GM12873 (cell line): ENCODE data around the gene TRPC1.

Experiments
- TF ChIP-seq, protein P1 (sequence below): IDR thresholded peaks from 2 replicates; pipeline ENCODE4 v1.5.1; 2012; ENCODE audit warnings: low read depth, mild to moderate bottlenecking, moderate library complexity, low read length, control low read depth; ENCODE audit not compliant: insufficient read depth; ENCODE audit errors: missing control alignments

Gene TRPC1

DNA sequence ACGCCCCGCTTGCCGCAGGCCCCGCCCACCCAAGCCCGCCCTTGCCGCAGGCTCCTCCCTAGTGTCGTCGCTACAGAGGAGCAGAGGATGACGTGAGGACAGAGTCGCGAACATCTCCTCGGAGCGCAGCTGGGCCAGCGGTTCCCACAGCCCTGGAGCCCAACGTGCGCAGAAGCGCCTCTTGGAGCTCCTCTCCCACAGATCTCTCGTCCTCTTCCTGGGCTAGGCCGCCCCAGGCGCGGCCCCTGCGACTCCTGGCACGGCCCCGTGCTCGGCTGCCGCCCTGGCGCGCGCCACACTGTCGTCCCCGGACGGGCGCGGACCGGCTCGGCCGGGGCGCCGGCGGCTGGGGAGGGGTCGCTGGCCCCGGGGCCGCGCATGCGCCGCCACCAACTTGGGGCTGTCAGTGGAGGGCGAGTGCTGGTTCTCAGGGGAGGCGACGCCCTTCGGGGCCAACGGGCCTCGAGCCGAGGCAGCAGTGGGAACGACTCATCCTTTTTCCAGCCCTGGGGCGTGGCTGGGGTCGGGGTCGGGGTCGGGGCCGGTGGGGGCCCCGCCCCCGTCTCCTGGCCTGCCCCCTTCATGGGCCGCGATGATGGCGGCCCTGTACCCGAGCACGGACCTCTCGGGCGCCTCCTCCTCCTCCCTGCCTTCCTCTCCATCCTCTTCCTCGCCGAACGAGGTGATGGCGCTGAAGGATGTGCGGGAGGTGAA lies at the start of gene TRPC1:
TRPC1 (plus strand) TSS at position 67 of the 714 bp plus-strand sequence; CDS start at position 593, 526 bp downstream.
- TF ChIP-seq, protein P1, sequence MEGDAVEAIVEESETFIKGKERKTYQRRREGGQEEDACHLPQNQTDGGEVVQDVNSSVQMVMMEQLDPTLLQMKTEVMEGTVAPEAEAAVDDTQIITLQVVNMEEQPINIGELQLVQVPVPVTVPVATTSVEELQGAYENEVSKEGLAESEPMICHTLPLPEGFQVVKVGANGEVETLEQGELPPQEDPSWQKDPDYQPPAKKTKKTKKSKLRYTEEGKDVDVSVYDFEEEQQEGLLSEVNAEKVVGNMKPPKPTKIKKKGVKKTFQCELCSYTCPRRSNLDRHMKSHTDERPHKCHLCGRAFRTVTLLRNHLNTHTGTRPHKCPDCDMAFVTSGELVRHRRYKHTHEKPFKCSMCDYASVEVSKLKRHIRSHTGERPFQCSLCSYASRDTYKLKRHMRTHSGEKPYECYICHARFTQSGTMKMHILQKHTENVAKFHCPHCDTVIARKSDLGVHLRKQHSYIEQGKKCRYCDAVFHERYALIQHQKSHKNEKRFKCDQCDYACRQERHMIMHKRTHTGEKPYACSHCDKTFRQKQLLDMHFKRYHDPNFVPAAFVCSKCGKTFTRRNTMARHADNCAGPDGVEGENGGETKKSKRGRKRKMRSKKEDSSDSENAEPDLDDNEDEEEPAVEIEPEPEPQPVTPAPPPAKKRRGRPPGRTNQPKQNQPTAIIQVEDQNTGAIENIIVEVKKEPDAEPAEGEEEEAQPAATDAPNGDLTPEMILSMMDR, result no peak

DNA sequence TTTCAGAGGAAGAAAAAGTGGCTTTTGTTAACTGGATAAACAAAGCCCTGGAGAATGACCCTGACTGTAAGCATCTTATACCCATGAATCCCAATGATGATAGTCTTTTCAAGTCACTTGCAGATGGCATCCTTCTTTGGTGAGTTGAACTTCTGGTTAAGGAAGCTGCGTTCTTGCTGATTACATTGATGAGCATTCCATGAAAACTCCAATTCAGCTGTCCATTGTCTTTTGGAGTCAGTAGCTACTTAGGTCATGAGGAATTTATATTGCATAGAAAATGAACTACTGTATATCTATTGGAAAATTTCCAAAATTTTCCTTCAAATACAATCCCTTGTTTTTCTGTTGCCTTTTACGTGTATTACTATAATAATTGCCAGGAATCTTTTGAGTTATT lies 47.7 kb upstream of the TRPC1 start:
- TF ChIP-seq, protein P1, result no peak

DNA sequence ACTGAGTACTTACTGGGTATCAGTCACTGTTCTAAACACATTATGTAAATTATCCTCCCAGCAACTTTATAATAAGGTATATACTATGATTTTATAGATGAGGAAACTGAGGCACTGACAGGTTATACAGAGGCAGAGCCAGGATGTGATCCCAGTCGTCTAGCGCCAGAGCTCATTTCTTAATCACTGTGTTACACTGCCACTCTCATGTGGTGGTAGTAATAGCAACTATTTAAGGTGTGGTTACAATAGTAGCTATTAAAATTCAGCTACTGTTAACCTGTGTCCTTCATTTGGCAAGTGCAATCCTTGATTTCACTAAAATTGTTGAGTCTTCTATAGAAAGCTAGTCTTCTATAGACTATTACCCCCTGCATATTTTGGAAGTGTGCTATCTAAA lies 43.1 kb upstream of the TRPC1 start:
- TF ChIP-seq, protein P1, result no peak

DNA sequence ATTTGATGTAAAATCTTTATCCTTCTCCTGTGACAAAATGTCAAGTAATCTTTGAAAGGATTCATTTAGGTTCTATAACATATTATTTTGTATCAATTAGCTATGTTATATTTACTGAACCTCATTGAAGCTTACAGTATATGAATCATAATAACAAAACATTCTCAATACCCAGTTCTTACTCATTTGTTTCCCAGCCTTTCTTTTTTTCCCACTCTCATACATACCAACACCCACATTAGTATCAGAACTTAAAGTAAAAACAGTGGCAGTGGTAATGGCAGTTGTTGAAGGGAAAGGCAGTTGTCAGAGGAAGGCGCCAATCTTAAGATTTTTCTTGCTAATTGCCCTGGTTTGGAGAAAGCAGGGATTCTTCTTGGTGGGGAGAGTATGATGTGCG lies 33.2 kb upstream of the TRPC1 start:
- TF ChIP-seq, protein P1, result no peak

DNA sequence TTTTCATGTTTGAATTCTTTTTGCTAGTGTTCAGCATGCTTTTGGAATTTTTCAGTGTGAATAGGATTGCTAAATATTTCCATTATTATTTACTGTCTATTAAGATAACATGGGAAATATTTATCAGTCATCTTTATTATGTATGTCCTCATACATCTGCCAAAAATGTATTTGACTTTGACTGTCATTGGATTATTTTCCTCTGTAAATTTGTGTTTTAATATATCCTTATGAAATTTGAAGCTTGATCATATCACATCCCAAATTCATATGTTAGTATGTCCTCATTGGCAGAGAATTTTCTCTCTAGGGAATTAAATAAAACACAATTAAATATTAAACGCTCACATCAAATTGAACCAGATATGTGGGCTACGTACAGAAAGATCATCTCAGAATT lies 32.3 kb upstream of the TRPC1 start:
- TF ChIP-seq, protein P1, result no peak

DNA sequence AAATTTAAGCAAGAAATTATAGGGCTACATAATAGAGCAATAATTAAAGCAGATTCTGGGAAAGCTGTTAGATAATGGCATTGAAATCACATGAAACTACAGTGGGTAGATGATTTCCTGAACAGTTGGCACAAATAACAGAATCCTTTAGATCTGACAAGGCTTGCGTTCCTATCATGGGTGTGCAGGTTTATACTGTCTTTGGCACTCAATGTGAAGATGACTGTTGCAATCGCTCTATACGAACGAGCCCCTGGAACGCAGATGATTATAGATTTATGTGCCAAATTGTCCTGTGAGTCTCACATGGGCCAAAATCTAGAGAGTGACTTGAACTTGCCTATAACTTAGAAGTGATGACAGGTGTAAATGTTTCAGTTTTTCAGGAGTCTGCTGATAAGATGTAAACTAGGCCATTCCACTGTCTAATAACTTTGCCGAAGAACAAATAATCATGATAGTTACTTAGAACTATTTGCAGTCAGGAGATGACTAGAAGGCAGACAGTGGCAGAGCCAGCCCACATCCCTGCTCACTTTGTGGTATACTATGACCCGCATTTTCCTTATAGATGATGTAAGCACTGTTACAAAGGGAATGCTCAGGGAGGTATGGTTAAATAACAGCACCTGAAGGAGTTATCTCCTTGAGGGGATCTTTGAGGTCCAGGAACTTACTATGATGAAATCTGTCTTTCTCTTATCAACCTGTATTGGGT lies 30.5 kb upstream of the TRPC1 start:
- TF ChIP-seq, protein P1, result no peak

DNA sequence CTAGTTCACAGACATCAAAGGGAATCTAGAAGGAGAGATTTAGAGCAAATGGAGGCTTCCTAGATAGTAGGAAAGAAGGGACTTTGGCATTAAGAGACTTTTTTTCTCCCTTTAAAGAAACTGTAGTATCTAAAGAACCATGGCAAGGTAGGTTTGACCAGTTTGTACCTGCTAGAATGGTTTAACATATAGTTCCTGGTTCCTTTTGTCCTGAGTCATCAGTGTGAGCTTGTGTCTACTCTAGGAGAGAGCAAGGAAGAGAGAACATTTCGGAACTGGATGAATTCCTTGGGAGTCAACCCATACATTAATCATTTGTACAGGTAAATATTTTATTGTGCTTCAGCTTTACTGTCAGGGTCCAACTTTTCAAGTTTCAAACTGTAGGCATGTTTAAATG lies 29.6 kb upstream of the TRPC1 start:
- TF ChIP-seq, protein P1, result no peak
